K562 (cell line): ENCODE data around the gene SLC18A3. TPM values are rescaled to one million over a fixed set of nuclear protein-coding genes. Genes with fewer than 3 reads are reported as not detected.

ENCODE experiments used
- ATAC-seq: fragments of 200-7000 bp; cut with Tn5 transposase; 3 replicates; pipeline ENCODE4 v1.9.1; 2020; ENCODE audit warnings: moderate library complexity
- BruUV-seq: library from RNA; stranded (reverse); fragments of 400-500 nt; replicated peaks from 2 replicates; lab custom pipeline; 2021; lab: Mats Ljungman, UMichigan
- CTCF ChIA-PET: fragments of 300-600 bp; formaldehyde crosslinking; extraction: SDS; loops from one replicate; lab custom pipeline; 2021; ENCODE audit warnings: low intra/inter-chr PET ratio; lab: Yijun Ruan, JAX
- POLR2A ChIA-PET: fragments of 300-600, 350-650 bp; sonication (Branson Sonifier 250); formaldehyde crosslinking; extraction: SDS; loops from one replicate; lab custom pipeline; 2021; ENCODE audit warnings: antibody characterized with exemption, inconsistent platforms; lab: Yijun Ruan, JAX
- DNase-seq, 4 experiments: peaks; one replicate each; pipeline versions ENCODE4 v3.0.0 to v3.0.0-alpha.2; 2011 to 2018; ENCODE audit warnings: low spot score in 3 of 4, mixed read lengths in 3 of 4; ENCODE audit errors: extremely low read depth in 1 of 4
- FAIRE-seq: peaks from 2 replicates; lab custom pipeline; 2011; peaks lifted over from hg19 to GRCh38; lab: Jason Lieb, UNC
- H2AFZ ChIP-seq: 2 replicates; pipeline ENCODE4 v1.6.0; 2011; ENCODE audit warnings: low read depth, low read length, control low read depth, inconsistent platforms
- H3K27ac ChIP-seq: fragments of 200-600 bp; 3 replicates; pipeline ENCODE4 v1.8.0; 2011; ENCODE audit warnings: low read depth, mild to moderate bottlenecking, control low read depth, inconsistent platforms, low read length, moderate library complexity, mixed read lengths; ENCODE audit errors: extremely low read depth
- H3K27me3 ChIP-seq, 2 experiments: fragments of 300-600 bp in 1 of 2; 2 replicates in 1 of 2; 3 replicates in 1 of 2; pipeline versions ENCODE4 v1.6.0 to v1.8.0; 2011; ENCODE audit warnings: inconsistent platforms in 2 of 2, low read length in 2 of 2, mild to moderate bottlenecking in 1 of 2, mixed read lengths in 1 of 2, moderate library complexity in 1 of 2; ENCODE audit not compliant: control insufficient read depth in 2 of 2, insufficient read depth in 2 of 2
- H3K36me3 ChIP-seq: fragments of 300-600 bp; 3 replicates; pipeline ENCODE4 v1.8.0; 2011; ENCODE audit warnings: mild to moderate bottlenecking, low read length, inconsistent platforms; ENCODE audit not compliant: control insufficient read depth, insufficient read depth
- H3K4me1 ChIP-seq, 2 experiments: fragments of 200-600 bp in 1 of 2; replicated peaks in 1 of 2; 2 replicates in 1 of 2; 3 replicates in 1 of 2; pipeline versions ENCODE4 v1.5.1 to v1.8.0; 2011; ENCODE audit warnings: inconsistent platforms in 2 of 2, low read length in 2 of 2, mild to moderate bottlenecking in 1 of 2, mixed read lengths in 1 of 2, moderate library complexity in 1 of 2; ENCODE audit not compliant: control insufficient read depth in 2 of 2, insufficient read depth in 2 of 2
- H3K4me2 ChIP-seq: 2 replicates; pipeline ENCODE4 v1.6.1; 2011; ENCODE audit warnings: low read length, control low read depth, inconsistent platforms, mixed read lengths; ENCODE audit not compliant: insufficient read depth
- H3K4me3 ChIP-seq: fragments of 200-600 bp; sonication (generic), shearing (Covaris generic); 2 replicates; pipeline ENCODE4 v1.5.1; 2016; ENCODE audit warnings: control low read depth, inconsistent platforms
- H3K79me2 ChIP-seq: fragments of 200-600 bp; 3 replicates; pipeline ENCODE4 v1.8.0; 2011; ENCODE audit warnings: low read length, inconsistent platforms; ENCODE audit not compliant: control insufficient read depth, insufficient read depth
- H3K9ac ChIP-seq, 2 experiments: 2 replicates each; pipeline versions ENCODE4 v1.6.0 to v1.6.1; 2011; ENCODE audit warnings: low read depth in 2 of 2, low read length in 2 of 2, control low read depth in 1 of 2, inconsistent platforms in 1 of 2, mild to moderate bottlenecking in 1 of 2, mixed read lengths in 1 of 2; ENCODE audit not compliant: insufficient read depth in 1 of 2
- H3K9me1 ChIP-seq: one replicate; pipeline ENCODE4 v1.6.0; 2011; ENCODE audit warnings: inconsistent platforms, mild to moderate bottlenecking, low read length, moderate library complexity; ENCODE audit not compliant: control insufficient read depth, insufficient read depth
- H3K9me3 ChIP-seq: replicated peaks from 2 replicates; pipeline ENCODE4 v1.5.1; 2011; ENCODE audit warnings: low read depth, low read length, inconsistent platforms; ENCODE audit not compliant: control insufficient read depth, insufficient read depth
- H4K20me1 ChIP-seq: replicated peaks from 2 replicates; pipeline ENCODE4 v1.6.1; 2011; ENCODE audit warnings: low read length, inconsistent platforms, mixed read lengths; ENCODE audit not compliant: control insufficient read depth, insufficient read depth
- ZNF639 ChIP-seq, 2 experiments: fragments of 200-800 bp in 1 of 2; sonication (Bioruptor generic) in 1 of 2; sonication (generic) in 1 of 2; formaldehyde crosslinking in 1 of 2; IDR thresholded peaks in 1 of 2; conservative IDR thresholded peaks in 1 of 2; 2 replicates each; pipeline versions ENCODE4 v1.5.0 to v1.6.1; 2016 to 2020; ENCODE audit warnings: missing compliant biosample characterization in 1 of 2, missing genetic modification characterization in 1 of 2, missing genetic modification reagents in 1 of 2
- WGBS: fragments of 100-300 bp; shearing (Covaris generic); methylation state at CpG from one replicate; pipeline ENCODE4 v1.1.6; 2016; ENCODE audit warnings: low coverage, mixed read lengths; ENCODE audit not compliant: insufficient coverage; ENCODE audit errors: missing lambda C conversion rate; 5-methylcytosine and 5-hydroxymethylcytosine counted together
- in situ Hi-C: fragments of 300-500 bp; cut with MboI; formaldehyde crosslinking; loops from 4 replicates; pipeline ENCODE4 v1.15.0; 2018; ENCODE audit warnings: inconsistent platforms, mixed read lengths
- intact Hi-C: fragments of 100-400 bp; cut with micrococcal nuclease; formaldehyde crosslinking; loops from 2 replicates; pipeline ENCODE4 v1.14.2; 2022
- polyA plus RNA-seq, 8 experiments: library from polyadenylated mRNA; depleted of rRNA in 4 of 8; stranded (reverse) in 5 of 8; unstranded in 3 of 8; fragments of >200 nt; fragmentation: Nextera tagmentation in 2 of 8; fragmentation: Illumina TruSeq in 1 of 8; extraction: Ambion mirVana in 2 of 8; extraction: Trizol in 1 of 8; gene quantifications; 2 replicates each; pipeline versions ENCODE4 v1.2.1 to v1.2.3, GENCODE V29; 2011 to 2014; ENCODE audit warnings: inconsistent platforms in 1 of 8, missing spikeins in 1 of 8
- total RNA-seq, 7 experiments: library from RNA; depleted of rRNA in 6 of 7; stranded (reverse); fragments of >200 nt in 6 of 7; fragmentation: Illumina TruSeq in 2 of 7; extraction: Trizol in 2 of 7; gene quantifications; 2 replicates each; pipeline versions ENCODE4 v1.2.1 to v1.2.3, GENCODE V29; 2011 to 2021; ENCODE audit warnings: low replicate concordance in 1 of 7

The SLC18A3 gene
- total and polyA plus RNA-seq, 9 of the 15 experiments (the other 6 are each of a cell fraction or from before 2014, with no cell fraction given), result not detected

- no peak for TF ChIP-seq ZNF639 (CRISPR knock-in tag; conservative IDR thresholded peaks at IDR 0.05 in 1 of 2, IDR thresholded peaks at IDR 0.05 in 1 of 2)
- FAIRE-seq, result no peak
- WGBS, result under 1% methylated on average over 6 of the region's 6 CpGs
- Histone ChIP-seq H3K9me3 (no peaks in the 10 kb centered on the region), H2AFZ (no peak overlapping the region), H3K27me3 (peaks cover 0 to 19% of the 10 kb centered on the region in 2 experiments; a peak in 2 of 5 replicates), H3K4me2 (no peak overlapping the region), H3K4me1 (peaks cover 0 to 11% of the 10 kb centered on the region in 2 experiments; a peak in 1 of 5 replicates), H3K36me3 (no peaks in the 10 kb centered on the region), H3K27ac (no peak overlapping the region), H3K79me2 (no peaks in the 10 kb centered on the region), H3K9ac (no peak overlapping the region), H4K20me1 (0 out of 2 replicates have a peak, but pooled peaks cover 7% of the 10 kb centered on the region), H3K4me3 (no peak overlapping the region), H3K9me1 (no peaks in the 10 kb centered on the region)
- in situ Hi-C loops, result no loop called here
- BruUV-seq, result no TSS peak
- DNase-seq, result no peak
- ChIA-PET POLR2A (interaction anchor here (0.9 kb wide), 1 partner anchor 41 kb away, joined by 3 read pairs; no protein-coding TSS in a partner anchor), CTCF (no interaction called here)
- ATAC-seq, result no peak
- intact Hi-C loops, result no loop called here
Measured at GRCh38 chr10:49605216-49605938, 4.7 kb upstream of the SLC18A3 start.
